Gastroesophageal sphincter (tissue), 4 donors: Measurements from ENCODE around the gene PEMT. TPM values are rescaled to one million over a fixed set of nuclear protein-coding genes. Genes with fewer than 3 reads are reported as not detected.

Experiments
- ATAC-seq: fragments of 150-250 bp; one replicate; pipeline ENCODE4 v1.9.1; 2016; ENCODE audit warnings: mild to moderate bottlenecking, moderate library complexity
- H3K27ac ChIP-seq, 4 donors: fragments of 200-600 bp; sonication (generic) in 3 of 4; 1 replicate in 3 of 4; 2 replicates in 1 of 4; pipeline ENCODE4 v1.5.1; 2016 to 2019
- H3K27me3 ChIP-seq: fragments of 200-600 bp; sonication (generic); one replicate; pipeline ENCODE4 v1.5.1; 2019
- H3K36me3 ChIP-seq, 2 donors: fragments of 200-600 bp; sonication (generic); one replicate each; pipeline ENCODE4 v1.5.1; 2019; ENCODE audit warnings: control low read depth in 1 of 2
- H3K4me1 ChIP-seq, 3 donors: fragments of 200-600 bp; sonication (generic); 1 replicate in 2 of 3; 2 replicates in 1 of 3; pipeline ENCODE4 v1.5.1; 2016 to 2019; ENCODE audit warnings: control low read depth in 2 of 3
- H3K4me3 ChIP-seq, 2 donors: fragments of 200-600 bp; sonication (generic); one replicate each; pipeline ENCODE4 v1.5.1; 2019; ENCODE audit warnings: mild to moderate bottlenecking in 1 of 2, moderate library complexity in 1 of 2
- H3K9me3 ChIP-seq, 3 donors: fragments of 200-600 bp; sonication (generic); one replicate each; pipeline ENCODE4 v1.5.1; 2017 to 2019; ENCODE audit warnings: control low read depth in 2 of 3
- CTCF ChIP-seq, 4 experiments: fragments of 200-600 bp in 2 of 4; fragments of 450-650 bp in 2 of 4; sonication (generic) in 1 of 4; IDR thresholded peaks; one replicate each; pipeline ENCODE4 v1.5.1; 2017 to 2019; ENCODE audit warnings: antibody characterized with exemption in 4 of 4, mild to moderate bottlenecking in 2 of 4, moderate library complexity in 2 of 4
- EP300 ChIP-seq: sonication (generic); formaldehyde crosslinking; IDR thresholded peaks from one replicate; pipeline ENCODE4 v1.6.1; 2017; ENCODE audit warnings: antibody characterized with exemption, mild to moderate bottlenecking
- POLR2A ChIP-seq, 2 donors: fragments of 450-650 bp; IDR thresholded peaks; one replicate each; pipeline ENCODE4 v1.6.1; 2017; ENCODE audit warnings: antibody characterized with exemption in 2 of 2, mild to moderate bottlenecking in 2 of 2, moderate library complexity in 1 of 2
- POLR2AphosphoS5 ChIP-seq: sonication (generic); formaldehyde crosslinking; IDR thresholded peaks from one replicate; pipeline ENCODE4 v1.6.1; 2017; ENCODE audit warnings: antibody characterized with exemption
- WGBS, 2 donors: methylation state at CpG; one replicate each; pipeline ENCODE4 v1.1.5; 2018; ENCODE audit warnings: low coverage in 1 of 2; 5-methylcytosine and 5-hydroxymethylcytosine counted together
- total RNA-seq, 4 donors: library from RNA; depleted of rRNA; stranded (reverse); fragments of >200 nt; gene quantifications; one replicate each; pipeline ENCODE4 v1.1.0, GENCODE V29; 2016

PEMT gene
- total RNA-seq, 4 donors from 2014 or later = 8.6 to 20.7 (median 17.5) TPM

DNA sequence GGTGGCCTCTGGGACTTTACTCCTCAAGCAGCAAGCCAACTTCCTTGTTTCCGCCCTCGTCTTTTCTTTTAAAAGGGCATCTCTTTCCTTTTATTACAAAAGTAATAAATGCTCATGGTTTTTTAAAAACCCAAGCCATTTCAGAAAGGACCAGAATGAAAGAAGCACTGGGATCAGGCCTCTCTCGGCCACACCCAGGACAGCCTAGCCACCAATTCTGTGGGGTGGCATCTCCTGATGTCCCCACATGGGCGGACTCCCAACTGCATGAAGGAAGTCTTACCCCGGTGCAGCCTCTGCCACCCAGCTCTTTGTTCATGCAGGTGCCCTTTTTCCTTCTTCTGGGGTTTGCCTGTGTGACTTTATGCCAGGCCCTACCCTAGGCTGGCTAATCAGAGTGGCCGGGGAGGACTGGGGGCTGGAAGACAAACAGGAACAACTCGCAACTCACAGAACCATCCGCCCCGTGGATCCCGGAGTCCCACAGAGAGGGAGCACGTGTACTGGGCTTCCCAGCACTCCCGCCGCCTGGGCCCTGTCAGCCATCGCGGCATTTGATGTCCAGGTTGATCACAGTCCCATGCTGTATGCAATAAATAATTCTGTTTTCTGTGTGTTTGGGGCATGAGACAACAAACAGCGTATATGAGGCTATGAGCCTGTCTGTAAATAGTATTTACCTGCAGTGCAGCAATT lies 92.8 kb downstream of the PEMT start:
- H3K27ac ChIP-seq = no peak overlapping the region
- WGBS, 2 donors = 60 to 95% methylated on average over 1 to 11 of the region's 16 CpGs
- ATAC-seq = no peak
- H3K36me3 ChIP-seq = no peaks in the 10 kb centered on the region
- H3K9me3 ChIP-seq = no peaks in the 10 kb centered on the region
- H3K27me3 ChIP-seq = no peaks in the 10 kb centered on the region
- H3K4me3 ChIP-seq = no peak overlapping the region
- TF ChIP-seq POLR2AphosphoS5 (no peak), CTCF (IDR thresholded peaks at IDR 0.05) (no peak)
- H3K4me1 ChIP-seq = peaks cover 0 to 26% (median 15%) of the 10 kb centered on the region in 3 donors

DNA sequence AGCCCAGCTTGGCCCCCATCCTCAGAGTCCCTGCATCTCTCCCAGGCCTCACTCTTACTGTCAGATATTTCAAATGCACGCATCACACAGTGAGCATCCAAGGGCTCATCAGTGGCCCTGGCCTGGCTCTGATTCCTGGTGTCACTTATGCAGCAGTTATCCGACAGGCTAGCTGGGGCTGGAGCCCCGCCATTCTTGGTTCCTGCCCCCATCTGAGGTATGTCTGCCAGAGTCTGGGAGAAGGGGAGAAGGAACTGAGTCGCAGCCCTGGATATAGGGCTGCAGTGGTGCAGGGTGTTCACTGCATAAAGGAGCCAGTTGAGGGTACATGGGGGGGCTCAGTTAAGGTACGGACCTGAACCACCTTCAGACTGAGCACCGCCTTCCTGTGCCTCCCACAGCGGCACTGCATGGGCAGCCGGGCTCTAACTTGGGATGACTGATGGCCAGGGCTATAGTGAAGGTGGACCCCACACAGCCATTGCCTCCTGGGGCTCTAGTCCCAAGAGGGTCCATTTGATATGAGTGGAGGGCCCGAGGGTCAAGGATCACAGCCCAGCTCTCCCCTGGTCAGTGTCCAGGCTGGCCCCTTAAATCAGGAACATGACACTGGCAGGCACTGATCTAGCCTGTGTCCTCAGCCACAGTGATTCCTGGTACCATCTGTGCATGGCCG lies 93.5 kb downstream of the PEMT start:
- no peak overlapping the region for H3K4me3 ChIP-seq
- H3K4me1 ChIP-seq = peaks cover 0 to 26% (median 15%) of the 10 kb centered on the region in 3 donors
- no peaks in the 10 kb centered on the region for H3K9me3 ChIP-seq
- peaks cover 0 to 5% of the 10 kb centered on the region in 2 donors for H3K36me3 ChIP-seq
- TF ChIP-seq EP300 (no peak), POLR2A (IDR thresholded peaks at IDR 0.05) (no peak), CTCF (IDR thresholded peaks at IDR 0.05) (no peak), POLR2AphosphoS5 (no peak)
- WGBS, 2 donors = 83 to 90% methylated on average over 1 to 2 of the region's 10 CpGs
- H3K27me3 ChIP-seq = no peaks in the 10 kb centered on the region
- no peak for ATAC-seq
- no peak overlapping the region for H3K27ac ChIP-seq

GRCh38 chr17:17497065-17497844 lies 94.3 kb downstream of the PEMT start:
- Histone ChIP-seq H3K27me3 (no peaks in the 10 kb centered on the region), H3K36me3 (peaks cover 0 to 13% of the 10 kb centered on the region in 2 donors), H3K4me3 (peak overlapping the region in 1 of 2 donors; percentile 73), H3K9me3 (no peaks in the 10 kb centered on the region), H3K4me1 (peaks cover 0 to 26% (median 15%) of the 10 kb centered on the region in 3 donors), H3K27ac (peak overlapping the region in 3 of 4 donors; percentile 82 to 90 (median 87))
- ATAC-seq = no peak
- TF ChIP-seq POLR2A (IDR thresholded peaks at IDR 0.05) = no peak
- no peak for TF ChIP-seq POLR2AphosphoS5
- TF ChIP-seq CTCF (IDR thresholded peaks at IDR 0.05) = no peak
- TF ChIP-seq EP300 = no peak
- WGBS, 2 donors = 45 to 67% methylated on average over 1 to 4 of the region's 19 CpGs

DNA sequence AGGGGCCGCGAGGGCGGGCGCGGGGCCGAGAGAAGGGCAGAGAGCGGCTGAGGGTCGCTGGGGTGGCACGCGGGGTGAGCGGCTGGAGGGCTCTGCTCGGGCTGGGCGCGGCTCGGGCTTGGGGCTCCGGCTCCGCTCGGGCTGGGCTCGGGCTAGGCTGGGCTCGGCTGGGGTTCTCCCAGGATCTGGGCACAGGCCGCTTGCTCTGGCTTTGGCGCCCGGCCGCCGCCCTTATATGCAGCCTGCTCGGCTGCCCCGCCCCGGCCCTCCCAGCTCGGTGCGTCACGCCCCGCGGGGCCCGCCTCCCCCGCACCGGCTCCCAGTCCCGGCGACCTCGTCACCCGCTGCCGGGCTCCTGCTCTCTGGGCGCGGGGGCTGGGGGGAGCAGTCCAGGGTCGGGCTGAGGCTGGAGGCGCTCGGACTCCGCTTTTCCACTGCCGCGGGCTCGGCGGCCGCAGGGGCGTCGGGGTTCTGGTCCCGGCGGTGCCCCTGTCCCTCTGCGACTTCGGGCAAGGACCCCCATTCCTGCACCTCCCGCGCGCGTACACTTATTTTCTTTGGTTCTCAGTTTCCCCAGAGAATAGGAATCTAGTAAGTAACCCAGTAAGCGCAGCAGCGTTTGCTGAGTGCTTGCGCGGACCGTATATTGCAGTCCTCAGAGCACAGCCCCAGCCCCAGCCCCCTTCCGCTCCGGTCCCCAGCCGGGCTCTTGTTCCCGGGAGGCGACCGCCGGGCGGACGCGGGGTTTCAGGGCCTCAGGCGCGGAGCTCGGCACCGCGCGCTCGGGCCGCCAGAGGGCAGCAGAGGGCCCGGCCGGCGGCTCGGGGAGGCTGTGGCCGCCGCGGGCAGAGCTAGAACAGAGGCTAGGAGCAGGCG lies 95.1 kb downstream of the PEMT start, which contains the start of gene RASD1:
Gene RASD1 (minus strand): TSS at position 207 of the 876 bp plus-strand sequence. CDS start 214 bp downstream, outside the sequence.
- H3K9me3 ChIP-seq = no peaks in the 10 kb centered on the region
- no peaks in the 10 kb centered on the region for H3K27me3 ChIP-seq
- peak within 1 kb of the TSS; percentile 56 to 73 for H3K4me3 ChIP-seq
- peak within 1 kb of the TSS; percentile 31 to 90 (median 84) for H3K27ac ChIP-seq
- peak; percentile 83 for TF ChIP-seq POLR2AphosphoS5
- peak in 3 of 4 experiments; percentile 93 to 99 (median 96) for TF ChIP-seq CTCF (IDR thresholded peaks at IDR 0.05)
- TF ChIP-seq EP300 = no peak
- peak; percentile 92 to 93 for TF ChIP-seq POLR2A (IDR thresholded peaks at IDR 0.05)
- ATAC-seq = peak; percentile 94
- no CpG with 5 or more reads among the region's 93 CpGs for WGBS, 2 donors
- peaks cover 0 to 21% of the 10 kb centered on the region in 2 donors for H3K36me3 ChIP-seq
- peaks cover 0 to 26% (median 15%) of the 10 kb centered on the region in 3 donors for H3K4me1 ChIP-seq
